Right hindlimb (tissue), 1 donor: ENCODE results near the gene MYOF.
"Not testable (repeated sequence)": the region's sequence is repeated elsewhere in the genome, so short reads cannot be mapped to it uniquely, and the experiment has no call there.

ENCODE experiments used
- DNase-seq: peaks from one replicate; pipeline ENCODE4 v3.0.0-alpha.2; 2018

The MYOF gene

DNA sequence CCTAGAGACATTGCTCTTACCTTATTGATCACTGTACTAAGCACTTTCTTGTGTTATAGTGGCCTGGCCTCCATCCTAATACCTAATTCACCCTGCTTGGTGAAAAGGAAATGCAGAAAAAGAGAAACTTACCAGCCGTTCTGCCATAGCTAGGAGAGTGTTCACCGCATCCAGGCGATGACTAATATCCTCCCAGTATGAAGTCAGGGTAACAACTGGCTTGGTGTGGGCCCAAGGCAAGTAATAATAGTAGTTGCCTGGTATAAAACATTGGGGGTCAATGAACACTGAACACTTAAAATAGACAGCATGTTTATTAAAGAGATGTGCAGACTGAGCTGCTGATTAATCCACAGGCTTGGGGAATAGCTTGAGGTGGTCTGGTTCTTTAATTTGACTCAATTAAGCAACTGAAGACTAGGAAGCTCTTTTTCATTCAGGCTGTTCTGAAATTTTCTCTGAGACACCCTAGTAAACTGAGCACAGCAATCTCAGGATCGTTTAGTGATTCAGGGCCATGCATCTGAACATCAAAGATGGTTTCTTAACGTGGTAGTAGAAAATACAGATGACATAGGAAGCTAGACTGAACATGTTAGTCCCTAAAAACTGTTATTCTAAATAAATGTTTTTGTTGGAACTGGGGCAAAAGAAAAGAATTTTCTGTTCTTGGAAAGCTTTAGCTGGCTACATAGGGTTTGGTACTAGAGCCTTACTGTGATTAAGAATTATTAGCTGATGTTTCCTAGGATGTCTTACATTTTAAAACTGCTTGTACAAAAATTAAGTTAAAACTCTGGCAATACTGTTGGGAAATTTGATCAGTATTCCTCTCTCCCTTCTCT is 102.2 kb downstream of the MYOF start:
- no peak for DNase-seq

DNA sequence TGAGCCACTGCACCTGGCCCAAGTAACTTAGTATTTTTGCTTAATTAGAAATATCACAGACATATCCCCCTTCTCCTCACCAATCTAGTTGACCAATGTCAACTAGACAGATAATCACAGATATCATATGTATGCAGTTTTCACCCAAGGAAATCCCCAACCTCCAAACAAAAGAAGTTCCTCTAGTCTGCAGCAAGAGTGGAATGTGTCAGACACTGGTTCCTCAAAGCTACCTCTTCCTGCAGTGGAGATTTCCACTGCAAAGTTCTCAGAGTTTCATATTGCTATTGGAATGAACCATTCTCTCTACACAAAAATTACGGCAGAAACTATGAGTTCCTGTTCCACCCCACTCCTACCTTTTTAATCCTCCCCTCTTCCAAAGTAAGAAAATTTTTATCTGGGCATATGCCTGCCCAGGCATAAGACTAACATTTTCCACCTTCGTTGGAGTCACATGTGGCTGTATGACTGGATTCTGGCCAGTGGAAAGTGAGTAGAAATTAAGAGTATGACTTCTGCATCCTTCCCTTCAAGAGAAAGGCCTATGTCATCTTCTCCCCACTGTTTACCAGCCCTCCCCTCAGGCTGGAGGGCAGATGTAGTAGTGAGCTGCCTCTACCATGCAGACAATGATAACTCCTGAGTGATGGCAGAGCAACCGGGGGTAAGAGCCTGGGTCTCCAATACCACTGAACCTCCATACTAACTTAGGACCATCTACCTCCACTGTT is 103.0 kb downstream of the MYOF start:
- DNase-seq: no peak

DNA sequence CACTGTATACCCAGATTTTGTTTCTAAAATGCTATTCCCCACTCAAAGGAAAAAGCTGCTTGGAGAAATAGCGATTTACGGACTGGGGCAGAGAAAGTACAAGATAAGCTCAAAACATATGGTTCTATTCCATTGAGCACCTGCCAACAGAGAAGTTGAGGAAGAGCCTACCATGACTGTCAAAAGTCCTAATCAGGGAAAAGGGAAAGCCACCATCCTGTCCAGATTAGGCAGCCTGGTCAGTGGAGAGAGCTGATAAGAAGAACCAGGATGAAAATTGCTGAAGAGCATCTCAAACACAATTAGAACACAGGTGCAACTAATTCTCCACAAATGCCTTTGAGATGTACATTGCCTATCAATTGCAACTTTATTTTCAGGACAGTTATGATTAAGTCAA is 104.1 kb downstream of the MYOF start:
- no peak for DNase-seq

- DNase-seq: peak; percentile 75
Observed at GRCh38 chr10:93376372-93377293, 105.5 kb downstream of the MYOF start.

- no peak for DNase-seq
Observed at GRCh38 chr10:93370961-93371360, 111.2 kb downstream of the MYOF start.

DNA sequence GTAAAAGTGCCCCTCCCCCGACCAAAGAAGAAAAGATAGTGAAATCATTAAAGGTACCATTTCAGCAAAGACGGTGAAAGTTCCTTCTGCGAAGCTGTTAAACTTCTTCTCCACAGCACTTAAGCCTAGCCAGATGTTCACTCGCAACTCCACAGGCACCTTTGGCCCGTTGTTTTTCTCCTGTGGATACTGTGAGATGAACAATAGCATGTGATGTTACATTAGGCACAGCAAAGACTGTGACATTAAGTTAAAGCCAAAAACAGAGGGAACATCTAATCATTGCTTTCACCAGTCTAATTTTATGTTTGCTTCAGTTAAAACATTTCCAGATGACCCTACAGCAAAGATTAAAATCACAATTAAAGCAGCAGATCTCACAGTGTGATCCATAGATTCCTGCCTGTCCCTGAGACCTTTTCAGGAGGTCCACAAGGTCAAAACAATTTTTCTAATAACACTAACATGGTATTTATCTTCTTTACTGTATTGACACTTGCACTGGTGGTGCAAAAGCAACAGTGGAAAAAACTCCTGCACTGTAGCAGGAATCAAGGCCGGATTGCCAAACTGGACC is 112.5 kb downstream of the MYOF start:
- no peak for DNase-seq

GRCh38 chr10:93368210-93368609 is 113.9 kb downstream of the MYOF start:
- DNase-seq: no peak

DNA sequence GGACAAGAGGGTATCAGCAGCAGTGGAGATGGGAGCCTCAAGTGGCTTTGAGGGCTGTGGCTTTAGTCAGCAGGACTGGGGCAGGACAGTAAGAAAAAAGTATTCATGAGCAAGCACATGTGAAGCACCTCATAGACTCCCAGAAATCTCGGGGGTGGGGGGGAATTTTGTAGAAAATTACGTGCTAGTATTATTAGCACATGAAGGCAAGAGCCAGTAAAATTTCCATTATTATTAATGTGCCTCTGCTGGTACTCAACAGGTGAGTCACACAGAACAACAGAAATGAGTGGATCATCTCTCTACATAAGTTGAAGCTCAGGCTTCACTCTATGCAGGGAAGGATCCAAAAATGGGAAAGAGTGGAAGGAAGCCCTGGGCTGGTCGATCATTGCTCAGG is 114.5 kb downstream of the MYOF start:
- DNase-seq: no peak

GRCh38 chr10:93364966-93365365 is 117.2 kb downstream of the MYOF start:
- DNase-seq: no peak

DNA sequence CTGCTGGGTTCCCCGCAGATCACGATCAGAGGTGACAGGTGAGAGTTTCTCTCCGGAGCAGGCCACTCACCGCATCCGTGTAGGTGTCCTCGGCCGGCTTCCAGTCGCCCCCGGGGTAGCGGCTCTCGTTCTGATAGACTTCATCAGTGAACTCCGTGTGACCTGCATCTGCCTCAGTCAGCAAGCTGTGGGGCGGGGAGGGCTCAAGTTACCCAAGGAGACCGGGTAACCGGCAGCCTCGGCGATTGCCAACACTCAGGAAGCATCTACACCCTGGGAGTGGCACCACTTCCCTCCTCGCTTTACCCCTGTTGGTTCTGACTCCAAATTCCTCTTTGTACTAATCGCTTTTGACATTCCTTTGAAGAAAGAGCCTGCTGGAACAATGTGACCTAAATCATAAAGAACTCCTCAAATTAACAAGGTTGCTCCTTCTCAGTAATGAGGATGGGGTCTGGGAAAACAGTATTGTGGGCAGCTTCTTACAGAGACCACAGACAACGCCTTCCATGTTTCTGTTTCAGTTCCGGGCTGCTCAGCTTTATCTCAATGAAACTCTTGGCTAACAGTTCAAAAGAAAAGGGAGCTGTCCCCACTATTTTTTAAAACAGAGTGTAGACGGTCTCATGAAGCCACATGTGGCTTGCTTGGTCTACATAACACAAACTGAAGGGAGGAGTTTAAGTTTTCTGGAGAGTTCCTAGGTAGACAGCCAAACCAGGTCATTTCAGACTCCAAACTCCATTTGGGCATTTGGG is 118.1 kb downstream of the MYOF start:
- no peak for DNase-seq

DNA sequence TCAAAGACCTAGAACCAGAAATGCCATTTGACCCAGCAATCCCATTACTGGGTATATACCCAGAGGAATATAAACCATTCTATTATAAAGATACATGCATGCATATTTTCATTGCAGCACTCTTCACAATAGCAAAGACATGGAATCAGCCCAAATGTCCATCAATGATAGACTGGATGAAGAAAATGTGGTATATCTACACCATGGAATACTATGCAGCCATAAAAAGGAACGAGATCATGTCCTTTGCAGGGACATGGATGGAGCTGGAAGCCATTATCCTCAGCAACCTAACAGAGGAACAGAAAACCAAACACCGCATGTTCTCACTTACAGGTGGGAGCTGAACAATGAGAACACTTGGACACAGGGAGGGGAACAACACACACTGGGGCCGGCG is 123.7 kb downstream of the MYOF start:
- not testable (repeated sequence) for DNase-seq

- no peak for DNase-seq
Observed at GRCh38 chr10:93357680-93358079, 124.5 kb downstream of the MYOF start.

- no peak for DNase-seq
Observed at GRCh38 chr10:93356516-93356915, 125.6 kb downstream of the MYOF start.

- DNase-seq: no peak
Observed at GRCh38 chr10:93352638-93353383, 129.3 kb downstream of the MYOF start.

DNA sequence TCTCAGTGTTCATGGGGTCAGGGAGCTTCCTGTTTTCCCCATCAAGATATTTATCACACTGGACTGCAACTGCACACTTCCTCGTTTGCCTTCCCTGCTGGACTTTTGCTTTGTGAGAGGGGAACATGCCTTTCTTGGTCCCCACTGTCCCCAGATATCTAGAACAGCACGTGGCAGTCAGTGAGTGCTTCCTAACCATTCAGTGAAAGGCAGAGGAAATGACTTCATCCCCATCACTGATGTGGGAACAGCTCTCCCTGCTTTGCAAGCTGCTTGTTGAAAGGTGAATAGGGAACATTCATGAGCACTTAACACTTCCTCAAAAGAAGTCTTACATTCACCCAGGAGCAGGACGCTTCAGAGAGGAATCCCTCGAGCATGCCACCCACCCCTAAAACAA is 135.4 kb downstream of the MYOF start:
- DNase-seq: no peak

DNA sequence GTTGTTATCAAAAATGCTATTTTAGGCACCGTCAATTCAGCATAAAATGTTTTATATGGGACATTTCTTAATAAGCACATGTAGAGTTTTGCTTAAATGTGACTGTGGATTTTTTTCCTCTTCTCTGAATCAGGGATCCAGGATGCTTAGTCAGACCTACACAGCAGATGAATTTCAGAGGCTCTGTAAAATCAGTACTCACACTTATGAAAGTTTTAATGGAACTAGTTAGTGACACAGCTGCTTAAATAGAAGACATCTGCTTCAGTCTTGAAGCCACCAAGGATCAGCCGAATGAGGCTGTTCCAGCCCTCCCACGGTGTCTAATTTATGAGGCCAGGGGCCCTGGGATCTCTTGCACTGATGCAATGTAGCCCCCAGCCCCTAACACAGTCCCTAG is 136.0 kb downstream of the MYOF start:
- DNase-seq: no peak

DNA sequence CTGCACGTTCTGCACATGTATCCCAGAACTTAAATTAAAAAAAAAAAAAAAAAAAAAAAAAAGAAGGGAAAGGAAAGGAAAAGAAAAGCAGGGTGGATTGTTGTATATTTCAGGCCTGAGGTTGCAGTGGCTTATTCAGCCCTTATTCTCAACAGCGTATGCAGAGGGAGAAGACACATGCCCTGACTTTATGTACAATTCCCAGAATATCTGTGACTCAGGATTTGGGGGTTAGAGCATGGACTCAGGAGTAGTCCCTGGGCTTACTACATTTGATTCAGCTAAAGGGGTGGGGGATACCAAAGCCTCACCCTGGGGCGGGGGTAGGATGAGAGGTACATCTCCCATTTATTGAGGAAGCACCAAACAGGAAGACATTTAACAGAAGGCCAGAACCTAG is 137.4 kb downstream of the MYOF start:
- DNase-seq: no peak

DNA sequence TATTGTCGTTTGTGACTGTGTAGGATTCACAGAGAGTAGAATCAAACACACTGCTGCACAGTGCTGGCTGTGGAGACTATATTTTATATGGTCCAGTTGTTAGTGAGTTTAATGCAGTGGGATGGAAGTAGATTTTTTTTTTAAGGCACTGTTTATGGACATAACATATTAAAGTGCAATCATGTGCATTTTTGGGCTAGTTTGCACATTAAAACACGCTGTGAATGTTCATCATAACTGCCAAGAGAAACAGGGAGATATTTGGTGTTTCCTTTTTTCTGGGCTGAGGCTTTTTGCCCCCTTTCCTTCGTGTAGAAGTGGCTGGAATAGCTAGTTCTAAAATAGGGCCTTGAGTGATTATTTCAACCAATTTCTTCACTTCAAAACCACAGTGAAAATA is 139.2 kb downstream of the MYOF start:
- DNase-seq: no peak

- no peak for DNase-seq
Observed at GRCh38 chr10:93342366-93342765, 139.8 kb downstream of the MYOF start.

GRCh38 chr10:93337309-93337721 is 144.8 kb downstream of the MYOF start:
- DNase-seq: no peak

- no peak for DNase-seq
Observed at GRCh38 chr10:93336678-93337077, 145.5 kb downstream of the MYOF start.
